Mesendoderm (in vitro differentiated cells): ENCODE data around the gene PSD.

Experiments used
- DNase-seq: peaks from one replicate; pipeline ENCODE4 v3.0.0; 2013
- H2AK5ac ChIP-seq: 2 replicates; pipeline ENCODE4 v1.6.1; 2013; ENCODE audit warnings: low read length, inconsistent platforms
- H2BK120ac ChIP-seq: 2 replicates; pipeline ENCODE4 v1.6.1; 2013; ENCODE audit warnings: low read depth, mild to moderate bottlenecking, low read length, moderate library complexity, mixed read lengths
- H2BK15ac ChIP-seq: replicated peaks from 2 replicates; pipeline ENCODE4 v1.6.1; 2013; ENCODE audit warnings: low read depth, mild to moderate bottlenecking, moderate library complexity
- H2BK5ac ChIP-seq: 2 replicates; pipeline ENCODE4 v1.6.1; 2013; ENCODE audit warnings: low read length, inconsistent platforms
- H3K18ac ChIP-seq: 2 replicates; pipeline ENCODE4 v1.6.1; 2013; ENCODE audit warnings: mild to moderate bottlenecking, low read length, mixed read lengths
- H3K23ac ChIP-seq: one replicate; pipeline ENCODE4 v1.6.1; 2013; ENCODE audit warnings: low read length
- H3K27ac ChIP-seq: 2 replicates; pipeline ENCODE4 v1.5.1; 2013; ENCODE audit warnings: low read depth, mild to moderate bottlenecking, inconsistent platforms, low read length, moderate library complexity
- H3K27me3 ChIP-seq: 2 replicates; pipeline ENCODE4 v1.6.1; 2013; ENCODE audit warnings: low read length, control low read depth, mild to moderate bottlenecking, inconsistent platforms; ENCODE audit not compliant: insufficient read depth, poor library complexity
- H3K36me3 ChIP-seq: 2 replicates; pipeline ENCODE4 v1.6.1; 2013; ENCODE audit warnings: low read length, inconsistent platforms; ENCODE audit not compliant: control insufficient read depth, insufficient read depth
- H3K4ac ChIP-seq: one replicate; pipeline ENCODE4 v1.6.1; 2013; ENCODE audit warnings: low read depth, mild to moderate bottlenecking, low read length, moderate library complexity
- H3K4me1 ChIP-seq: 2 replicates; pipeline ENCODE4 v1.6.1; 2013; ENCODE audit warnings: low read depth, low read length, inconsistent platforms; ENCODE audit not compliant: control insufficient read depth
- H3K4me2 ChIP-seq: 2 replicates; pipeline ENCODE4 v1.6.1; 2013; ENCODE audit warnings: low read length
- H3K4me3 ChIP-seq: 2 replicates; pipeline ENCODE4 v1.5.1; 2013; ENCODE audit warnings: mild to moderate bottlenecking, low read length
- H3K56ac ChIP-seq: one replicate; pipeline ENCODE4 v1.6.1; 2013; ENCODE audit warnings: low read length
- H3K79me1 ChIP-seq: 2 replicates; pipeline ENCODE4 v1.6.1; 2013; ENCODE audit warnings: low read length, inconsistent platforms
- H3K79me2 ChIP-seq: 2 replicates; pipeline ENCODE4 v1.6.1; 2013; ENCODE audit warnings: mild to moderate bottlenecking, low read length; ENCODE audit not compliant: control insufficient read depth, insufficient read depth
- H3K9ac ChIP-seq: 2 replicates; pipeline ENCODE4 v1.6.1; 2013; ENCODE audit warnings: low read length, inconsistent platforms
- H4K5ac ChIP-seq: one replicate; pipeline ENCODE4 v1.6.1; 2013; ENCODE audit warnings: low read length
- H4K8ac ChIP-seq: one replicate; pipeline ENCODE4 v1.6.1; 2013; ENCODE audit warnings: low read depth, mild to moderate bottlenecking, control low read depth, low read length, moderate library complexity
- WGBS: extraction: QIAGEN DNeasy Blood & Tissue Kit; methylation state at CpG from one replicate; pipeline ENCODE4 v1.1.7; 2013; ENCODE audit warnings: low lambda C conversion rate, missing lambda C conversion rate; ENCODE audit not compliant: insufficient coverage; ENCODE audit errors: extremely low coverage; 5-methylcytosine and 5-hydroxymethylcytosine counted together

Gene PSD

GRCh38 chr10:102382871-102383270, 35.7 kb downstream of the PSD start:
- Histone ChIP-seq H4K8ac (no peak overlapping the region), H2BK120ac (no peak overlapping the region), H3K27ac (no peak overlapping the region), H2AK5ac (no peak overlapping the region), H4K5ac (no peak overlapping the region), H3K4me1 (no peaks in the 10 kb centered on the region), H2BK5ac (no peak overlapping the region), H3K79me1 (no peaks in the 10 kb centered on the region), H2BK15ac (no peak overlapping the region), H3K27me3 (no peaks in the 10 kb centered on the region), H3K56ac (no peak overlapping the region), H3K36me3 (peaks cover 6% of the 10 kb centered on the region), H3K4me3 (no peak overlapping the region), H3K4me2 (no peak overlapping the region), H3K9ac (no peak overlapping the region), H3K4ac (no peak overlapping the region), H3K79me2 (no peaks in the 10 kb centered on the region), H3K23ac (no peak overlapping the region), H3K18ac (no peak overlapping the region)
- no CpG with 5 or more reads among the region's 8 CpGs for WGBS
- DNase-seq, result no peak

- no peak for DNase-seq
- Histone ChIP-seq H2AK5ac (no peak overlapping the region), H3K4me1 (no peaks in the 10 kb centered on the region), H4K5ac (no peak overlapping the region), H3K36me3 (peaks cover 6% of the 10 kb centered on the region), H3K56ac (no peak overlapping the region), H3K27ac (no peak overlapping the region), H3K23ac (no peak overlapping the region), H3K79me2 (no peaks in the 10 kb centered on the region), H2BK5ac (no peak overlapping the region), H2BK120ac (no peak overlapping the region), H4K8ac (no peak overlapping the region), H2BK15ac (no peak overlapping the region), H3K4me3 (no peak overlapping the region), H3K4ac (no peak overlapping the region), H3K4me2 (no peak overlapping the region), H3K18ac (no peak overlapping the region), H3K27me3 (no peaks in the 10 kb centered on the region), H3K79me1 (no peaks in the 10 kb centered on the region), H3K9ac (no peak overlapping the region)
- no CpG with 5 or more reads among the region's 9 CpGs for WGBS
These were observed 36.6 kb downstream of the PSD start for GRCh38 chr10:102381983-102382382.

GRCh38 chr10:102379383-102379782, 39.2 kb downstream of the PSD start:
- H3K4me1 ChIP-seq, result no peaks in the 10 kb centered on the region
- H3K4me2 ChIP-seq, result no peak overlapping the region
- no peak overlapping the region for H3K9ac ChIP-seq
- H3K18ac ChIP-seq, result no peak overlapping the region
- H3K4me3 ChIP-seq, result no peak overlapping the region
- no peak overlapping the region for H3K56ac ChIP-seq
- H4K8ac ChIP-seq, result no peak overlapping the region
- H3K79me1 ChIP-seq, result no peaks in the 10 kb centered on the region
- no peak for DNase-seq
- peaks cover 9% of the 10 kb centered on the region for H3K36me3 ChIP-seq
- no peak overlapping the region for H4K5ac ChIP-seq
- no CpG with 5 or more reads among the region's 6 CpGs for WGBS
- no peak overlapping the region for H2BK15ac ChIP-seq
- H3K23ac ChIP-seq, result no peak overlapping the region
- H3K79me2 ChIP-seq, result no peaks in the 10 kb centered on the region
- H2AK5ac ChIP-seq, result no peak overlapping the region
- no peaks in the 10 kb centered on the region for H3K27me3 ChIP-seq
- no peak overlapping the region for H2BK5ac ChIP-seq
- H3K4ac ChIP-seq, result no peak overlapping the region
- no peak overlapping the region for H3K27ac ChIP-seq
- H2BK120ac ChIP-seq, result no peak overlapping the region

- Histone ChIP-seq H3K79me1 (no peaks in the 10 kb centered on the region), H3K4me1 (no peaks in the 10 kb centered on the region), H2BK15ac (no peak overlapping the region), H3K9ac (no peak overlapping the region), H2BK5ac (no peak overlapping the region), H3K23ac (no peak overlapping the region), H3K4ac (no peak overlapping the region), H3K4me3 (no peak overlapping the region), H3K27me3 (no peaks in the 10 kb centered on the region), H4K5ac (no peak overlapping the region), H2BK120ac (no peak overlapping the region), H4K8ac (no peak overlapping the region), H2AK5ac (no peak overlapping the region), H3K36me3 (peaks cover 9% of the 10 kb centered on the region), H3K18ac (no peak overlapping the region), H3K79me2 (no peaks in the 10 kb centered on the region), H3K4me2 (no peak overlapping the region), H3K56ac (no peak overlapping the region), H3K27ac (no peak overlapping the region)
- no peak for DNase-seq
- no CpG with 5 or more reads among the region's 12 CpGs for WGBS
These were observed 41.7 kb downstream of the PSD start for GRCh38 chr10:102376901-102377300.

DNA sequence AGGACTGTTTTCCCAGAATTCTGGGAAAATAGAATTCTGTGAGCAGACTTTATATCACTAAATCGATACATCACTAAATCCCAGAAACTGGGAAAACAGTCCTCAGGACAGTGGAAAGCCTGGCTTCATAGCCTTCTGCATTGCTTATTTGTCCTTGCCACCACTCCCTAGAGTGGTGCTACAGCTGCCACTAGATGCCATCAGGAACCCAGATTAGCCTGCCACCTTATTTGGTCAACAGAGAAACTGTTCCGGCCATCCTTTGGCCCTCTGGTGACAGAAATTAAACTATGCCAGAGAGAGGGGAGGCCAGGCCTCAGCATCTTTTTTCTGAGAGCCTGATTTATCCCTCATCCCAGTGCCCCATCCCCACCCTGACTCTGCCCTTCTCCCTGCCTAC, 42.7 kb downstream of the PSD start:
- no peak overlapping the region for H2BK5ac ChIP-seq
- no peak overlapping the region for H3K9ac ChIP-seq
- no peaks in the 10 kb centered on the region for H3K79me2 ChIP-seq
- H3K79me1 ChIP-seq, result no peaks in the 10 kb centered on the region
- no CpG with 5 or more reads among the region's 2 CpGs for WGBS
- H2BK15ac ChIP-seq, result no peak overlapping the region
- H3K4me2 ChIP-seq, result no peak overlapping the region
- H4K8ac ChIP-seq, result no peak overlapping the region
- H3K56ac ChIP-seq, result no peak overlapping the region
- no peaks in the 10 kb centered on the region for H3K4me1 ChIP-seq
- H3K36me3 ChIP-seq, result peaks cover 9% of the 10 kb centered on the region
- no peak overlapping the region for H3K4ac ChIP-seq
- H2BK120ac ChIP-seq, result no peak overlapping the region
- no peak overlapping the region for H3K23ac ChIP-seq
- H2AK5ac ChIP-seq, result no peak overlapping the region
- no peak for DNase-seq
- no peak overlapping the region for H3K4me3 ChIP-seq
- H3K27me3 ChIP-seq, result no peaks in the 10 kb centered on the region
- H3K27ac ChIP-seq, result no peak overlapping the region
- H3K18ac ChIP-seq, result no peak overlapping the region
- H4K5ac ChIP-seq, result no peak overlapping the region

- H3K79me1 ChIP-seq, result no peaks in the 10 kb centered on the region
- H4K5ac ChIP-seq, result no peak overlapping the region
- no CpG with 5 or more reads among the region's 7 CpGs for WGBS
- no peak overlapping the region for H2AK5ac ChIP-seq
- H3K36me3 ChIP-seq, result peaks cover 14% of the 10 kb centered on the region
- H3K4ac ChIP-seq, result no peak overlapping the region
- H2BK5ac ChIP-seq, result no peak overlapping the region
- H3K27me3 ChIP-seq, result no peaks in the 10 kb centered on the region
- no peak overlapping the region for H4K8ac ChIP-seq
- H3K4me2 ChIP-seq, result no peak overlapping the region
- H2BK15ac ChIP-seq, result no peak overlapping the region
- no peak overlapping the region for H3K4me3 ChIP-seq
- no peak overlapping the region for H3K23ac ChIP-seq
- H3K27ac ChIP-seq, result no peak overlapping the region
- no peak overlapping the region for H3K56ac ChIP-seq
- DNase-seq, result peak; percentile 47
- H3K79me2 ChIP-seq, result no peaks in the 10 kb centered on the region
- no peak overlapping the region for H2BK120ac ChIP-seq
- no peak overlapping the region for H3K9ac ChIP-seq
- no peaks in the 10 kb centered on the region for H3K4me1 ChIP-seq
- no peak overlapping the region for H3K18ac ChIP-seq
These were observed 43.3 kb downstream of the PSD start for GRCh38 chr10:102375250-102375649.
